Hypothalamus (tissue), 51 donors: ENCODE data around the gene OGT.

Experiments
- DNase-seq, 51 donors: peaks; one replicate each; lab custom pipeline; 2025; lab: John Stamatoyannopoulos, UW

The OGT gene

GRCh38 chrX:71619193-71619592 is 86.3 kb downstream of the OGT start:
- DNase-seq, result no peak

- no peak for DNase-seq
Measured at GRCh38 chrX:71619986-71620385, 87.1 kb downstream of the OGT start.

- DNase-seq, result no peak
Measured at GRCh38 chrX:71621603-71622002, 88.7 kb downstream of the OGT start.

- no peak for DNase-seq
Measured at GRCh38 chrX:71622032-71622575, 89.2 kb downstream of the OGT start.

- peak in 38 of 51 donors; percentile 0 to 73 (median 30) for DNase-seq
Measured at GRCh38 chrX:71622576-71623450, 89.9 kb downstream of the OGT start.

GRCh38 chrX:71623714-71624113 is 90.8 kb downstream of the OGT start:
- DNase-seq, result no peak

- DNase-seq, result no peak
Measured at GRCh38 chrX:71625471-71625870, 92.6 kb downstream of the OGT start.
